ENCODE measurements around the gene PCDH9.
"Not testable (repeated sequence)": the region's sequence is repeated elsewhere in the genome, so short reads cannot be mapped to it uniquely, and the experiment has no call there.

PCDH9 gene

GRCh38 chr13:66275416-66275815 is 954.7 kb downstream of the PCDH9 start:
- no peak for DNase-seq (ENCODE audit: low read depth in 3 of 3)

GRCh38 chr13:66273011-66273410 is 957.1 kb downstream of the PCDH9 start:
- no peak for DNase-seq (ENCODE audit: low read depth in 3 of 3)

DNA sequence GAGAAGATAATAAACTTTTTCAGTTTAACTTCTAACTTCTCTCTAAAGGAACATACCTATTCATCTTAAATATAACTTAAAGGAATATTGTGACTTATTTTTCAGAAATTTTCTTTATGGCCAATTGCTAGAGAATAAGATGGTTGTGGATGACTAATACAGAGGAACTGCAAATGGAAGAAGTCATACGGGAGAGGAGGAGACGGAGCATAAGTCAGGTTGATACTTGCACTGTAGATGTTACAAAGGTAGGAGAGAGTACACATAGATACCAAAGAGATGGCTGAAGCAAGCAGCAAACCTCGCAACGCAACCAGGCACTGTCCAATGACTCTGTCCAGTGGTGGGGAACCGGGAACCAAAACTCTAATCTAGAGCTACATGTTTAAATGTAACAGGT is 963.4 kb downstream of the PCDH9 start:
- DNase-seq (ENCODE audit: low read depth in 3 of 3) = no peak

GRCh38 chr13:66266348-66266747 is 963.8 kb downstream of the PCDH9 start:
- no peak for DNase-seq (ENCODE audit: low read depth in 3 of 3)

DNA sequence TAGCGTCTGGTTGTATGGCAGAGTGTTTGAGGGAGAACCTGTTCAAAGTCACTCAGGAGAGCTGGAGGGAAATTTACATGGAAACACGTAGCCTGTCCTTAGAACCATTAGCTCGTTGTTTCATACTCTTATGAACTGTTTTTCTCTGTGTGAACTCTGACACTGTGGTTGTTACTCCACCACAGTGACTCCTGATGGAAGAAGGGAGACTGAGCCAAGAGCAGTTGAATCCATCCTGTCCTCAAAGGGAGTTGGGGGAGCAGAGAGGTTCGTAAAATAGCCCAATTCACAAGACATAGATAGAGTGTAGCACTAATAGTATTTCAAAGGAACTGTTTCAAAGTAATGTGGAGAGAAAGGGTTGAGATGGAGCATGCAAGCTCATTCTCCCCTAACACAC is 964.8 kb downstream of the PCDH9 start:
- DNase-seq (ENCODE audit: low read depth in 3 of 3) = no peak

GRCh38 chr13:66264971-66265370 is 965.2 kb downstream of the PCDH9 start:
- no peak for DNase-seq (ENCODE audit: low read depth in 3 of 3)

GRCh38 chr13:66262330-66262729 is 967.8 kb downstream of the PCDH9 start:
- no peak for DNase-seq (ENCODE audit: low read depth in 3 of 3)

DNA sequence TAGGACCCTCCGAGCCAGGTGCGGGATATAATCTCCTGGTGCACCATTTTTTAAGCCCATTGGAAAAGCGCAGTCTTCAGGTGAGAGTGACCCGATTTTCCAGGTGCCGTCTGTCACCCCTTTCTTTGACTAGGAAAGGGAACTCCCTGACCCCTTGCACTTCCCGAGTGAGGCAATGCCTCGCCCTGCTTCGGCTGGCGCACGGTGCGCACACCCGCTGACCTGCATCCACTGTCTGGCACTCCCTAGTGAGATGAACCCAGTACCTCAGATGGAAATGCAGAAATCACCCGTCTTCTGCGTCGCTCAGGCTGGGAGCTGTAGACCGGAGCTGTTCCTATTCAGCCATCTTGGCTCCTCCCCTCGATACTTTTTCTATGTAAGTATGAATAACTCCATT is 970.7 kb downstream of the PCDH9 start:
- DNase-seq (ENCODE audit: low read depth in 3 of 3) = not testable (repeated sequence)
